Neuronal stem cell (in vitro differentiated cells): ENCODE data around the gene PTPRJ.

Source experiments
- DNase-seq: peaks from one replicate; pipeline ENCODE4 v3.0.0-alpha.2; 2013; ENCODE audit warnings: low spot score
- H2AFZ ChIP-seq: one replicate; pipeline ENCODE4 v1.6.1; 2013; ENCODE audit warnings: mild to moderate bottlenecking, low read length, inconsistent platforms
- H2AK5ac ChIP-seq: 2 replicates; pipeline ENCODE4 v1.6.1; 2013; ENCODE audit warnings: low read depth, mild to moderate bottlenecking, inconsistent platforms, low read length, moderate library complexity, mixed read lengths
- H2BK120ac ChIP-seq: 2 replicates; pipeline ENCODE4 v1.6.1; 2013; ENCODE audit warnings: low read depth, mild to moderate bottlenecking, inconsistent platforms, low read length, moderate library complexity, mixed read lengths
- H2BK12ac ChIP-seq: one replicate; pipeline ENCODE4 v1.6.1; 2013; ENCODE audit warnings: low read length, inconsistent platforms
- H2BK15ac ChIP-seq: 2 replicates; pipeline ENCODE4 v1.6.1; 2013; ENCODE audit warnings: mild to moderate bottlenecking, low read length, inconsistent platforms, mixed read lengths
- H2BK5ac ChIP-seq: one replicate; pipeline ENCODE4 v1.6.1; 2013; ENCODE audit warnings: inconsistent platforms, mild to moderate bottlenecking, low read length, moderate library complexity
- H3K14ac ChIP-seq: one replicate; pipeline ENCODE4 v1.6.1; 2013; ENCODE audit warnings: low read length, inconsistent platforms
- H3K18ac ChIP-seq: 2 replicates; pipeline ENCODE4 v1.6.1; 2013; ENCODE audit warnings: low read length, inconsistent platforms
- H3K23ac ChIP-seq: 2 replicates; pipeline ENCODE4 v1.6.1; 2013; ENCODE audit warnings: low read depth, mild to moderate bottlenecking, mixed read lengths, low read length, inconsistent platforms; ENCODE audit not compliant: poor library complexity
- H3K27ac ChIP-seq: replicated peaks from 3 replicates; pipeline ENCODE4 v1.5.1; 2013; ENCODE audit warnings: low read length, inconsistent platforms
- H3K27me3 ChIP-seq, 3 experiments: 2 replicates each; pipeline ENCODE4 v1.6.1; 2013; ENCODE audit warnings: low read length in 3 of 3, mild to moderate bottlenecking in 2 of 3, inconsistent platforms in 1 of 3, low read depth in 1 of 3, mixed read lengths in 1 of 3, moderate library complexity in 1 of 3; ENCODE audit not compliant: control insufficient read depth in 3 of 3, insufficient read depth in 3 of 3
- H3K36me3 ChIP-seq, 2 donors: replicated peaks in 1 of 2; 2 replicates each; pipeline ENCODE4 v1.6.1; 2013; ENCODE audit warnings: low read length in 2 of 2; ENCODE audit not compliant: control insufficient read depth in 2 of 2, insufficient read depth in 2 of 2
- H3K4ac ChIP-seq: 2 replicates; pipeline ENCODE4 v1.6.1; 2013; ENCODE audit warnings: inconsistent platforms, mild to moderate bottlenecking, low read length, moderate library complexity
- H3K4me1 ChIP-seq, 2 donors: 1 replicate in 1 of 2; 2 replicates in 1 of 2; pipeline ENCODE4 v1.6.1; 2013; ENCODE audit warnings: low read length in 2 of 2, low read depth in 1 of 2; ENCODE audit not compliant: control insufficient read depth in 2 of 2, insufficient read depth in 1 of 2
- H3K4me2 ChIP-seq: one replicate; pipeline ENCODE4 v1.6.1; 2013; ENCODE audit warnings: mild to moderate bottlenecking, low read length, inconsistent platforms; ENCODE audit not compliant: insufficient read depth, poor library complexity, severe bottlenecking
- H3K4me3 ChIP-seq, 2 donors: 2 replicates each; pipeline ENCODE4 v1.5.1; 2013; ENCODE audit warnings: low read length in 2 of 2, mild to moderate bottlenecking in 2 of 2, inconsistent platforms in 1 of 2, moderate library complexity in 1 of 2
- H3K79me1 ChIP-seq: one replicate; pipeline ENCODE4 v1.6.1; 2013; ENCODE audit warnings: low read depth, mild to moderate bottlenecking, inconsistent platforms, low read length, moderate library complexity
- H3K9ac ChIP-seq: one replicate; pipeline ENCODE4 v1.6.1; 2013; ENCODE audit warnings: mild to moderate bottlenecking, low read depth, low read length, inconsistent platforms; ENCODE audit not compliant: poor library complexity
- H3K9me3 ChIP-seq, 2 donors: replicated peaks in 1 of 2; 2 replicates each; pipeline versions ENCODE3 to v1.6.1; 2013; ENCODE audit warnings: low read length in 2 of 2, mild to moderate bottlenecking in 2 of 2, inconsistent platforms in 1 of 2, low read depth in 1 of 2, mixed read lengths in 1 of 2, moderate library complexity in 1 of 2; ENCODE audit not compliant: control insufficient read depth in 2 of 2, insufficient read depth in 1 of 2
- H4K8ac ChIP-seq: one replicate; pipeline ENCODE4 v1.6.1; 2013; ENCODE audit warnings: low read depth, mild to moderate bottlenecking, inconsistent platforms, low read length, moderate library complexity
- H4K91ac ChIP-seq: one replicate; pipeline ENCODE4 v1.6.1; 2013; ENCODE audit warnings: low read length, low read depth, mild to moderate bottlenecking, inconsistent platforms; ENCODE audit not compliant: poor library complexity
- WGBS, 2 donors: extraction: QIAGEN DNeasy Blood & Tissue Kit; methylation state at CpG; one replicate each; pipeline ENCODE4 v1.1.7; 2013; ENCODE audit warnings: missing lambda C conversion rate in 2 of 2, mixed read lengths in 1 of 2; ENCODE audit not compliant: insufficient read length in 2 of 2, insufficient replicate concordance in 1 of 2; ENCODE audit errors: extremely low coverage in 2 of 2; 5-methylcytosine and 5-hydroxymethylcytosine counted together

Gene PTPRJ

DNA sequence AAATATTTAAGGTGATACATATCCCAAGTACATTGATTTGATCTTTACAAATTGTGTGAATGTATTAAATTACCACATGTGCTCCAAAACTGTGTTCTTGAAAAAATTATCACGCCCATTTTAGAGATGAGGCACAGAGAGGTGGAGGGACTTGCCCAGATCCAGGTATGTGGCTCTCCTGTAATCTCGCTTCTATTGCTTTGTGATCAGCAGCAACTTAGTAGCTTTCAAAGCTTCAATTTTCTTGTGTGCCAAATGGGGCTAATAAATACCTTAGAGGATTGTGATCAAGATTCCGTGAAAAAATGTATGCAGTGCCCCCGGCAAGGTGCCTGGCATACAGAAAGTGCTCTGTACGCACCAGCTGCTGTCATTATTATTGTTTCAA is 18.0 kb downstream of the PTPRJ start:
- no peak overlapping the region for H3K14ac ChIP-seq
- H2BK5ac ChIP-seq, result no peak overlapping the region
- H3K4me2 ChIP-seq, result no peak overlapping the region
- peaks cover 7 to 13% of the 10 kb centered on the region in 2 donors for H3K4me1 ChIP-seq
- H3K27me3 ChIP-seq, result no peaks in the 10 kb centered on the region
- H2BK12ac ChIP-seq, result no peak overlapping the region
- no peak overlapping the region for H3K9ac ChIP-seq
- H3K79me1 ChIP-seq, result peaks cover 4% of the 10 kb centered on the region
- no peak overlapping the region for H3K4me3 ChIP-seq
- no peak overlapping the region for H2AK5ac ChIP-seq
- H4K91ac ChIP-seq, result no peak overlapping the region
- no peak overlapping the region for H3K23ac ChIP-seq
- H3K36me3 ChIP-seq, result no peaks in the 10 kb centered on the region
- H2BK120ac ChIP-seq, result no peak overlapping the region
- no CpG with 5 or more reads among the region's 5 CpGs for WGBS, 2 donors
- no peak overlapping the region for H2BK15ac ChIP-seq
- no peak overlapping the region for H2AFZ ChIP-seq
- H3K27ac ChIP-seq, result no peak overlapping the region
- no peak for DNase-seq
- no peak overlapping the region for H3K4ac ChIP-seq
- H3K18ac ChIP-seq, result no peak overlapping the region
- no peaks in the 10 kb centered on the region for H3K9me3 ChIP-seq
- H4K8ac ChIP-seq, result no peak overlapping the region

GRCh38 chr11:47998733-47999359 is 18.5 kb downstream of the PTPRJ start:
- Histone ChIP-seq H3K27ac (no peak overlapping the region), H3K4me3 (no peak overlapping the region), H3K18ac (no peak overlapping the region), H3K23ac (no peak overlapping the region), H3K9me3 (no peaks in the 10 kb centered on the region), H3K4me2 (no peak overlapping the region), H2BK120ac (no peak overlapping the region), H3K4ac (no peak overlapping the region), H2AK5ac (no peak overlapping the region), H2BK15ac (no peak overlapping the region), H3K27me3 (no peaks in the 10 kb centered on the region), H3K14ac (no peak overlapping the region), H3K9ac (no peak overlapping the region), H3K79me1 (no peaks in the 10 kb centered on the region), H3K4me1 (peaks cover 7 to 13% of the 10 kb centered on the region in 2 donors), H2BK5ac (no peak overlapping the region), H2BK12ac (no peak overlapping the region), H4K91ac (no peak overlapping the region), H3K36me3 (no peaks in the 10 kb centered on the region), H4K8ac (no peak overlapping the region), H2AFZ (no peak overlapping the region)
- no peak for DNase-seq
- no CpG with 5 or more reads among the region's 2 CpGs for WGBS, 2 donors

GRCh38 chr11:48000432-48000831 is 20.1 kb downstream of the PTPRJ start:
- Histone ChIP-seq H3K18ac (no peak overlapping the region), H2BK15ac (no peak overlapping the region), H3K27ac (no peak overlapping the region), H3K14ac (no peak overlapping the region), H3K9ac (no peak overlapping the region), H3K79me1 (no peaks in the 10 kb centered on the region), H3K9me3 (no peaks in the 10 kb centered on the region), H2BK12ac (no peak overlapping the region), H2AK5ac (no peak overlapping the region), H2BK120ac (no peak overlapping the region), H3K4me2 (no peak overlapping the region), H4K8ac (no peak overlapping the region), H2AFZ (no peak overlapping the region), H3K36me3 (no peaks in the 10 kb centered on the region), H2BK5ac (no peak overlapping the region), H3K27me3 (no peaks in the 10 kb centered on the region), H3K23ac (no peak overlapping the region), H3K4me1 (peaks cover 10 to 23% of the 10 kb centered on the region in 2 donors), H4K91ac (no peak overlapping the region), H3K4ac (no peak overlapping the region), H3K4me3 (no peak overlapping the region)
- DNase-seq, result no peak
- no CpG with 5 or more reads among the region's 5 CpGs for WGBS, 2 donors

- Histone ChIP-seq H2AFZ (no peak overlapping the region), H3K9me3 (no peaks in the 10 kb centered on the region), H2AK5ac (no peak overlapping the region), H3K4me3 (no peak overlapping the region), H3K36me3 (no peaks in the 10 kb centered on the region), H2BK120ac (no peak overlapping the region), H3K23ac (no peak overlapping the region), H3K9ac (no peak overlapping the region), H3K18ac (no peak overlapping the region), H4K8ac (no peak overlapping the region), H3K14ac (no peak overlapping the region), H3K27ac (no peak overlapping the region), H2BK5ac (no peak overlapping the region), H3K4me1 (peaks cover 20 to 34% of the 10 kb centered on the region in 2 donors), H3K4ac (no peak overlapping the region), H3K4me2 (no peak overlapping the region), H3K27me3 (no peaks in the 10 kb centered on the region), H3K79me1 (no peaks in the 10 kb centered on the region), H2BK15ac (no peak overlapping the region), H4K91ac (no peak overlapping the region), H2BK12ac (no peak overlapping the region)
- no peak for DNase-seq
- no CpG with 5 or more reads among the region's 2 CpGs for WGBS, 2 donors
Observed at GRCh38 chr11:48001438-48002021, 21.2 kb downstream of the PTPRJ start.
